WTC11 (cell line): ENCODE data around the gene SETD9. TPM values are rescaled to one million over a fixed set of nuclear protein-coding genes. Genes with fewer than 3 reads are reported as not detected.

ENCODE experiments used
- AR ChIP-seq: fragments of 250-450 bp; sonication (Bioruptor Pico); IDR thresholded peaks from 2 replicates; pipeline ENCODE4 v1.9.0; 2021; ENCODE audit warnings: mild to moderate bottlenecking
- CREB1 ChIP-seq: sonication (generic); formaldehyde crosslinking; IDR thresholded peaks from 2 replicates; pipeline ENCODE4 v1.8.0; 2023; ENCODE audit warnings: mild to moderate bottlenecking, missing genetic modification reagents
- GRHL2 ChIP-seq: fragments of 250-450 bp; sonication (Bioruptor Pico); IDR thresholded peaks from 2 replicates; pipeline ENCODE4 v1.8.0; 2022; ENCODE audit warnings: mild to moderate bottlenecking, moderate library complexity; ENCODE audit not compliant: insufficient replicate concordance, severe bottlenecking
- IRF2 ChIP-seq: sonication (generic); formaldehyde crosslinking; IDR thresholded peaks from 2 replicates; pipeline ENCODE4 v1.8.0; 2022; ENCODE audit warnings: low read depth, missing genetic modification reagents, borderline replicate concordance
- MYBL2 ChIP-seq: sonication (generic); formaldehyde crosslinking; IDR thresholded peaks from 2 replicates; pipeline ENCODE4 v1.8.1; 2023; ENCODE audit warnings: mild to moderate bottlenecking, moderate library complexity, missing genetic modification reagents
- NR2C2 ChIP-seq: sonication (generic); formaldehyde crosslinking; IDR thresholded peaks from 2 replicates; pipeline ENCODE4 v1.8.0; 2022; ENCODE audit warnings: mild to moderate bottlenecking, missing genetic modification reagents
- NR3C1 ChIP-seq: sonication (generic); formaldehyde crosslinking; conservative IDR thresholded peaks from 2 replicates; pipeline ENCODE4 v1.8.1; 2023; ENCODE audit warnings: low read depth, mild to moderate bottlenecking, missing genetic modification reagents
- PRDM15 ChIP-seq: sonication (generic); formaldehyde crosslinking; IDR thresholded peaks from 2 replicates; pipeline ENCODE4 v1.8.0; 2022; ENCODE audit warnings: missing genetic modification reagents
- TEAD1 ChIP-seq: sonication (generic); formaldehyde crosslinking; IDR thresholded peaks from 2 replicates; pipeline ENCODE4 v1.8.0; 2022; ENCODE audit warnings: mild to moderate bottlenecking, missing genetic modification reagents
- TP53 ChIP-seq: sonication (generic); formaldehyde crosslinking; IDR thresholded peaks from 2 replicates; pipeline ENCODE4 v1.8.1; 2023; ENCODE audit warnings: mild to moderate bottlenecking, missing genetic modification reagents
- ZBTB21 ChIP-seq: sonication (generic); formaldehyde crosslinking; IDR thresholded peaks from 2 replicates; pipeline ENCODE4 v1.8.1; 2023; ENCODE audit warnings: mild to moderate bottlenecking, missing genetic modification reagents, borderline replicate concordance
- ZNF219 ChIP-seq: sonication (generic); formaldehyde crosslinking; IDR thresholded peaks from 2 replicates; pipeline ENCODE4 v1.8.0; 2023; ENCODE audit warnings: missing genetic modification reagents, mild to moderate bottlenecking, borderline replicate concordance
- ZNF317 ChIP-seq: sonication (generic); formaldehyde crosslinking; IDR thresholded peaks from 2 replicates; pipeline ENCODE4 v1.8.1; 2023; ENCODE audit warnings: low read depth, mild to moderate bottlenecking, moderate library complexity, missing genetic modification reagents, borderline replicate concordance
- ZNF416 ChIP-seq: fragments of 250-450 bp; sonication (Bioruptor Pico); IDR thresholded peaks from 2 replicates; pipeline ENCODE4 v1.9.0; 2021; ENCODE audit warnings: mild to moderate bottlenecking, inconsistent platforms
- ZNF423 ChIP-seq: fragments of 250-450 bp; sonication (Bioruptor Pico); IDR thresholded peaks from 2 replicates; pipeline ENCODE4 v2.1.2; 2022; ENCODE audit warnings: mild to moderate bottlenecking, moderate library complexity
- ZNF671 ChIP-seq: fragments of 250-450 bp; sonication (Bioruptor Pico); IDR thresholded peaks from 2 replicates; pipeline ENCODE4 v1.8.0; 2021; ENCODE audit warnings: mild to moderate bottlenecking
- total RNA-seq: library from RNA; stranded (reverse); gene quantifications from 3 replicates; pipeline ENCODE4 v1.2.3, GENCODE V29; 2021
- TF ChIP-seq, protein P1 (sequence below): sonication (generic); formaldehyde crosslinking; IDR thresholded peaks from 2 replicates; pipeline ENCODE4 v1.8.0; 2022; ENCODE audit warnings: mild to moderate bottlenecking, missing genetic modification reagents
- TF ChIP-seq, protein P2 (sequence below): sonication (generic); formaldehyde crosslinking; IDR thresholded peaks from 2 replicates; pipeline ENCODE4 v1.8.1; 2022; ENCODE audit warnings: missing genetic modification reagents, borderline replicate concordance

SETD9 gene
- total RNA-seq, 1 experiment from 2014 or later, result 6.7 TPM

- TF ChIP-seq PRDM15 (CRISPR knock-in tag), result no peak
- no peak for TF ChIP-seq ZNF317 (CRISPR knock-in tag)
- TF ChIP-seq GRHL2 (CRISPR knock-in tag), result no peak
- TF ChIP-seq NR3C1 (CRISPR knock-in tag), result peak; percentile 80; the same call in 1 of the 2 replicates
- TF ChIP-seq ZBTB21, result peak; percentile 59; the same call in 1 of the 2 replicates
- TF ChIP-seq TEAD1, result peak; percentile 45; the same call in 1 of the 2 replicates
- TF ChIP-seq CREB1 (CRISPR knock-in tag), result no peak
- no peak for TF ChIP-seq MYBL2 (CRISPR knock-in tag)
- no peak for TF ChIP-seq IRF2
- TF ChIP-seq, protein P1, sequence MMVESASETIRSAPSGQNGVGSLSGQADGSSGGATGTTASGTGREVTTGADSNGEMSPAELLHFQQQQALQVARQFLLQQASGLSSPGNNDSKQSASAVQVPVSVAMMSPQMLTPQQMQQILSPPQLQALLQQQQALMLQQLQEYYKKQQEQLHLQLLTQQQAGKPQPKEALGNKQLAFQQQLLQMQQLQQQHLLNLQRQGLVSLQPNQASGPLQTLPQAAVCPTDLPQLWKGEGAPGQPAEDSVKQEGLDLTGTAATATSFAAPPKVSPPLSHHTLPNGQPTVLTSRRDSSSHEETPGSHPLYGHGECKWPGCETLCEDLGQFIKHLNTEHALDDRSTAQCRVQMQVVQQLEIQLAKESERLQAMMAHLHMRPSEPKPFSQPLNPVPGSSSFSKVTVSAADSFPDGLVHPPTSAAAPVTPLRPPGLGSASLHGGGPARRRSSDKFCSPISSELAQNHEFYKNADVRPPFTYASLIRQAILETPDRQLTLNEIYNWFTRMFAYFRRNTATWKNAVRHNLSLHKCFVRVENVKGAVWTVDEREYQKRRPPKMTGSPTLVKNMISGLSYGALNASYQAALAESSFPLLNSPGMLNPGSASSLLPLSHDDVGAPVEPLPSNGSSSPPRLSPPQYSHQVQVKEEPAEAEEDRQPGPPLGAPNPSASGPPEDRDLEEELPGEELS (CRISPR knock-in tag), result no peak; the same call in 1 of the 2 replicates
- TF ChIP-seq ZNF671 (CRISPR knock-in tag), result no peak
- no peak for TF ChIP-seq ZNF416 (CRISPR knock-in tag)
- no peak for TF ChIP-seq ZNF219
- TF ChIP-seq AR (CRISPR knock-in tag), result no peak
- TF ChIP-seq ZNF423 (CRISPR knock-in tag), result no peak
- TF ChIP-seq, protein P2, sequence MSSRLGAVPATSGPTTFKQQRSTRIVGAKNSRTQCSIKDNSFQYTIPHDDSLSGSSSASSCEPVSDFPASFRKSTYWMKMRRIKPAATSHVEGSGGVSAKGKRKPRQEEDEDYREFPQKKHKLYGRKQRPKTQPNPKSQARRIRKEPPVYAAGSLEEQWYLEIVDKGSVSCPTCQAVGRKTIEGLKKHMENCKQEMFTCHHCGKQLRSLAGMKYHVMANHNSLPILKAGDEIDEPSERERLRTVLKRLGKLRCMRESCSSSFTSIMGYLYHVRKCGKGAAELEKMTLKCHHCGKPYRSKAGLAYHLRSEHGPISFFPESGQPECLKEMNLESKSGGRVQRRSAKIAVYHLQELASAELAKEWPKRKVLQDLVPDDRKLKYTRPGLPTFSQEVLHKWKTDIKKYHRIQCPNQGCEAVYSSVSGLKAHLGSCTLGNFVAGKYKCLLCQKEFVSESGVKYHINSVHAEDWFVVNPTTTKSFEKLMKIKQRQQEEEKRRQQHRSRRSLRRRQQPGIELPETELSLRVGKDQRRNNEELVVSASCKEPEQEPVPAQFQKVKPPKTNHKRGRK (CRISPR knock-in tag), result no peak
- peak; percentile 38; the same call in 1 of the 2 replicates for TF ChIP-seq TP53
- no peak for TF ChIP-seq NR2C2 (CRISPR knock-in tag)
Observed at GRCh38 chr5:56909294-56910209, at the start of gene SETD9 (continued).
